Natural killer cell (primary cell): ENCODE results near the gene FCGR3A. TPM values are rescaled to one million over a fixed set of nuclear protein-coding genes. Genes with fewer than 3 reads are reported as not detected.
"Not testable (repeated sequence)": the region's sequence is repeated elsewhere in the genome, so short reads cannot be mapped to it uniquely, and the experiment has no call there.

Experiments used
- ATAC-seq, 3 donors: fragments of 150-1000 bp in 2 of 3; fragments of 200-7000 bp in 1 of 3; cut with Tn5 transposase; 1 replicate in 1 of 3; 2 replicates in 2 of 3; pipeline ENCODE4 v1.10.0; 2021; ENCODE audit warnings: mild to moderate bottlenecking in 2 of 3, moderate library complexity in 2 of 3
- DNase-seq, 2 donors: peaks; one replicate each; pipeline versions ENCODE4 v3.0.0 to v3.0.0-alpha.2; 2013 to 2021; ENCODE audit warnings: mixed read lengths in 1 of 2
- H3K27ac ChIP-seq: one replicate; pipeline ENCODE4 v1.5.1; 2013; ENCODE audit warnings: mild to moderate bottlenecking, low read length
- H3K27me3 ChIP-seq: one replicate; pipeline ENCODE4 v1.6.1; 2013; ENCODE audit warnings: low read length; ENCODE audit not compliant: control insufficient read depth, insufficient read depth
- H3K36me3 ChIP-seq: one replicate; pipeline ENCODE4 v1.6.1; 2013; ENCODE audit warnings: low read length; ENCODE audit not compliant: control insufficient read depth, insufficient read depth
- H3K4me1 ChIP-seq: one replicate; pipeline ENCODE4 v1.6.1; 2013; ENCODE audit warnings: low read length; ENCODE audit not compliant: control insufficient read depth, insufficient read depth
- H3K4me3 ChIP-seq: one replicate; pipeline ENCODE4 v1.5.1; 2013; ENCODE audit warnings: low read length
- H3K9me3 ChIP-seq: one replicate; pipeline ENCODE4 v1.6.1; 2013; ENCODE audit warnings: low read length; ENCODE audit not compliant: control insufficient read depth, insufficient read depth
- H3K27ac Mint-ChIP-seq, 2 donors: one replicate each; pipeline ENCODE4 v1.8.0; 2022; ENCODE audit warnings: mild to moderate bottlenecking in 2 of 2, mixed read lengths in 2 of 2, moderate library complexity in 1 of 2
- H3K27me3 Mint-ChIP-seq, 2 donors: one replicate each; pipeline ENCODE4 v1.8.0; 2022; ENCODE audit warnings: low read depth in 2 of 2, mixed read lengths in 2 of 2
- H3K36me3 Mint-ChIP-seq: one replicate; pipeline ENCODE4 v1.8.0; 2022; ENCODE audit warnings: mixed read lengths
- H3K4me1 Mint-ChIP-seq, 2 donors: one replicate each; pipeline ENCODE4 v1.8.0; 2022; ENCODE audit warnings: mixed read lengths in 2 of 2
- H3K4me3 Mint-ChIP-seq: one replicate; pipeline ENCODE4 v1.8.0; 2022; ENCODE audit warnings: mild to moderate bottlenecking, moderate library complexity, mixed read lengths
- H3K9me3 Mint-ChIP-seq, 2 donors: one replicate each; pipeline ENCODE4 v1.8.0; 2022; ENCODE audit warnings: mixed read lengths in 2 of 2
- CTCF ChIP-seq: fragments of 200-600 bp; IDR thresholded peaks from one replicate; pipeline ENCODE4 v1.8.0; 2022; ENCODE audit warnings: antibody characterized with exemption
- WGBS: methylation state at CpG from one replicate; pipeline ENCODE4 v1.1.7; 2013; ENCODE audit warnings: missing lambda C conversion rate; ENCODE audit not compliant: insufficient coverage; 5-methylcytosine and 5-hydroxymethylcytosine counted together
- intact Hi-C: fragments of 100-400 bp; cut with micrococcal nuclease; formaldehyde crosslinking; loops from one replicate; pipeline ENCODE4 v1.14.2; 2022
- total RNA-seq, 4 donors: library from RNA; stranded (reverse); fragments of 120-200 nt in 1 of 4; gene quantifications; one replicate each; pipeline versions ENCODE4 v1.2.3 to v1.2.4, GENCODE V29; 2013 to 2022

FCGR3A gene
- total RNA-seq, 3 donors from 2014 or later (not counting 1 experiment from before 2014, with no cell fraction given): 557 to 892 (median 848) TPM

GRCh38 chr1:161532644-161533567 lies 16.7 kb downstream of the FCGR3A start:
- H3K36me3 ChIP-seq, H3K36me3 Mint-ChIP-seq, H3K27ac ChIP-seq, H3K9me3 Mint-ChIP-seq, H3K9me3 ChIP-seq, H3K4me3 ChIP-seq, intact Hi-C loops, DNase-seq, H3K27me3 ChIP-seq, H3K27me3 Mint-ChIP-seq, ATAC-seq: not testable (repeated sequence)
- peak overlapping the region; percentile 97 to 99 for H3K27ac Mint-ChIP-seq
- peaks cover 22 to 28% of the 10 kb centered on the region in 2 donors for H3K4me1 Mint-ChIP-seq
- WGBS: 88% methylated on average over 12 of the region's 16 CpGs
- peak overlapping the region; percentile 69 for H3K4me3 Mint-ChIP-seq
- H3K4me1 ChIP-seq: peaks cover 14% of the 10 kb centered on the region

- H3K9me3 Mint-ChIP-seq: no peaks in the 10 kb centered on the region
- intact Hi-C loops: loop anchor here (1.0 to 2.0 kb wide), 2 partner anchors 8 to 79 kb away; no protein-coding TSS in a partner anchor
- peak overlapping the region; percentile 69 for H3K4me3 Mint-ChIP-seq
- Histone ChIP-seq H3K9me3 (no peaks in the 10 kb centered on the region), H3K27me3 (no peaks in the 10 kb centered on the region), H3K4me1 (peaks cover 14% of the 10 kb centered on the region), H3K4me3 (no peak overlapping the region), H3K36me3 (no peaks in the 10 kb centered on the region), H3K27ac (no peak overlapping the region)
- DNase-seq (no peak), ATAC-seq (no peak)
- TF ChIP-seq CTCF: no peak
- no peaks in the 10 kb centered on the region for H3K36me3 Mint-ChIP-seq
- H3K4me1 Mint-ChIP-seq: peaks cover 18 to 21% of the 10 kb centered on the region in 2 donors
- 95% methylated on average over 22 of the region's 22 CpGs for WGBS
- H3K27me3 Mint-ChIP-seq: peaks cover 0 to 5% of the 10 kb centered on the region in 2 donors
- H3K27ac Mint-ChIP-seq: peak overlapping the region; percentile 97 to 99
These were observed 17.5 kb downstream of the FCGR3A start for GRCh38 chr1:161531986-161532643.

- Mint-ChIP-seq H3K4me1 (peaks cover 18 to 29% of the 10 kb centered on the region in 2 donors), H3K4me3 (peak overlapping the region; percentile 93), H3K27ac (peak overlapping the region; percentile 97 to 99)
- not testable (repeated sequence) for H3K27me3 ChIP-seq, H3K36me3 Mint-ChIP-seq, H3K9me3 Mint-ChIP-seq, H3K27me3 Mint-ChIP-seq, H3K36me3 ChIP-seq, H3K9me3 ChIP-seq
- Histone ChIP-seq H3K4me1 (peaks cover 16% of the 10 kb centered on the region), H3K4me3 (peak overlapping the region; percentile 78), H3K27ac (peak overlapping the region; percentile 85)
- DNase-seq: peak; percentile 82 to 95
- 1% methylated on average over 46 of the region's 56 CpGs for WGBS
- intact Hi-C loops: loop anchor here (1.0 to 2.0 kb wide), 2 partner anchors 9 to 80 kb away; no protein-coding TSS in a partner anchor
- ATAC-seq: peak; percentile 76 to 89 (median 78)
These were observed 18.7 kb downstream of the FCGR3A start for GRCh38 chr1:161530671-161531641.

GRCh38 chr1:161530158-161530557 lies 19.5 kb downstream of the FCGR3A start:
- DNase-seq: peak; percentile 60 to 83
- H3K4me3 ChIP-seq: peak overlapping the region; percentile 78
- H3K9me3 ChIP-seq, H3K27me3 ChIP-seq, H3K27me3 Mint-ChIP-seq, H3K9me3 Mint-ChIP-seq, H3K36me3 ChIP-seq, H3K36me3 Mint-ChIP-seq: not testable (repeated sequence)
- H3K27ac Mint-ChIP-seq: peak overlapping the region; percentile 97 to 99
- ATAC-seq: peak; percentile 49 to 68 (median 57)
- H3K4me1 ChIP-seq: peaks cover 22% of the 10 kb centered on the region
- H3K27ac ChIP-seq: peak overlapping the region; percentile 85
- H3K4me1 Mint-ChIP-seq: peaks cover 18 to 32% of the 10 kb centered on the region in 2 donors
- intact Hi-C loops: loop anchor here (2.0 kb wide), 1 partner anchor 81 kb away; no protein-coding TSS in a partner anchor
- 0% methylated on average over 13 of the region's 13 CpGs for WGBS
- H3K4me3 Mint-ChIP-seq: peak overlapping the region; percentile 93

- H3K27me3 Mint-ChIP-seq, ATAC-seq, H3K36me3 Mint-ChIP-seq, H3K9me3 ChIP-seq, H3K9me3 Mint-ChIP-seq, H3K27me3 ChIP-seq, H3K36me3 ChIP-seq: not testable (repeated sequence)
- WGBS: 40% methylated on average over 18 of the region's 19 CpGs
- intact Hi-C loops: loop anchor here (2.0 kb wide), 1 partner anchor 81 kb away; no protein-coding TSS in a partner anchor
- Histone ChIP-seq H3K4me3 (peak overlapping the region; percentile 78), H3K27ac (peak overlapping the region; percentile 85), H3K4me1 (peaks cover 26% of the 10 kb centered on the region)
- peak in 1 of 2 donors; percentile 54 for DNase-seq
- Mint-ChIP-seq H3K4me1 (peaks cover 18 to 35% of the 10 kb centered on the region in 2 donors), H3K27ac (peak overlapping the region; percentile 97 to 99), H3K4me3 (peak overlapping the region; percentile 93)
These were observed 20.0 kb downstream of the FCGR3A start for GRCh38 chr1:161529463-161530104.

GRCh38 chr1:161528550-161528949 lies 21.1 kb downstream of the FCGR3A start:
- peaks cover 21 to 40% of the 10 kb centered on the region in 2 donors for H3K4me1 Mint-ChIP-seq
- H3K4me3 ChIP-seq, H3K27me3 Mint-ChIP-seq, DNase-seq, ATAC-seq, H3K27me3 ChIP-seq, H3K9me3 ChIP-seq, H3K27ac Mint-ChIP-seq, H3K27ac ChIP-seq, H3K9me3 Mint-ChIP-seq, intact Hi-C loops, H3K4me3 Mint-ChIP-seq, H3K36me3 ChIP-seq, H3K36me3 Mint-ChIP-seq: not testable (repeated sequence)
- WGBS: 63% methylated on average over 1 of the region's 3 CpGs
- H3K4me1 ChIP-seq: peaks cover 28% of the 10 kb centered on the region
